Panc1 (cell line): ENCODE data around the gene PBOV1.

Source experiments
- POLR2AphosphoS5 ChIP-seq: IDR thresholded peaks from 2 replicates; pipeline ENCODE4 v1.6.1; 2012; ENCODE audit warnings: mild to moderate bottlenecking, low read depth, low read length, moderate library complexity
- SIN3A ChIP-seq: IDR thresholded peaks from 2 replicates; pipeline ENCODE4 v1.6.1; 2012; ENCODE audit warnings: low read depth, mild to moderate bottlenecking, low read length, moderate library complexity, borderline replicate concordance; ENCODE audit not compliant: insufficient read depth
- TF ChIP-seq, protein P1 (sequence below): fragments of 450-650 bp; IDR thresholded peaks from 2 replicates; pipeline ENCODE4 v1.5.1; 2017; ENCODE audit warnings: mild to moderate bottlenecking

- TF ChIP-seq, protein P1, sequence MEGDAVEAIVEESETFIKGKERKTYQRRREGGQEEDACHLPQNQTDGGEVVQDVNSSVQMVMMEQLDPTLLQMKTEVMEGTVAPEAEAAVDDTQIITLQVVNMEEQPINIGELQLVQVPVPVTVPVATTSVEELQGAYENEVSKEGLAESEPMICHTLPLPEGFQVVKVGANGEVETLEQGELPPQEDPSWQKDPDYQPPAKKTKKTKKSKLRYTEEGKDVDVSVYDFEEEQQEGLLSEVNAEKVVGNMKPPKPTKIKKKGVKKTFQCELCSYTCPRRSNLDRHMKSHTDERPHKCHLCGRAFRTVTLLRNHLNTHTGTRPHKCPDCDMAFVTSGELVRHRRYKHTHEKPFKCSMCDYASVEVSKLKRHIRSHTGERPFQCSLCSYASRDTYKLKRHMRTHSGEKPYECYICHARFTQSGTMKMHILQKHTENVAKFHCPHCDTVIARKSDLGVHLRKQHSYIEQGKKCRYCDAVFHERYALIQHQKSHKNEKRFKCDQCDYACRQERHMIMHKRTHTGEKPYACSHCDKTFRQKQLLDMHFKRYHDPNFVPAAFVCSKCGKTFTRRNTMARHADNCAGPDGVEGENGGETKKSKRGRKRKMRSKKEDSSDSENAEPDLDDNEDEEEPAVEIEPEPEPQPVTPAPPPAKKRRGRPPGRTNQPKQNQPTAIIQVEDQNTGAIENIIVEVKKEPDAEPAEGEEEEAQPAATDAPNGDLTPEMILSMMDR: no peak
- TF ChIP-seq SIN3A: no peak
- no peak for TF ChIP-seq POLR2AphosphoS5
These were observed 9.1 kb upstream of the PBOV1 start for GRCh38 chr6:138227316-138227781.
